PC-3 (cell line): ENCODE results near the gene RPLP2.

Source experiments
- CTCF ChIP-seq: fragments of 300-600 bp; sonication (generic); conservative IDR thresholded peaks from 2 replicates; pipeline ENCODE4 v1.5.1; 2017; ENCODE audit warnings: antibody characterized with exemption, low read depth, mild to moderate bottlenecking, low read length
- EZH2 ChIP-seq: fragments of 300-600 bp; sonication (generic); IDR thresholded peaks from one replicate; pipeline ENCODE4 v1.6.1; 2017; ENCODE audit warnings: antibody characterized with exemption, mild to moderate bottlenecking, low read length; ENCODE audit not compliant: unreplicated experiment
- EZH2phosphoT487 ChIP-seq: fragments of 300-600 bp; sonication (generic); IDR thresholded peaks from 2 replicates; pipeline ENCODE4 v1.6.1; 2018; ENCODE audit warnings: mild to moderate bottlenecking, antibody characterized with exemption, low read length, borderline replicate concordance

GRCh38 chr11:837990-838307, 28.2 kb downstream of the RPLP2 start:
- no peak for TF ChIP-seq CTCF
- no peak for TF ChIP-seq EZH2
- no peak for TF ChIP-seq EZH2phosphoT487
